A673 (cell line): Measurements from ENCODE around the gene TCF7L1. TPM values are rescaled to one million over a fixed set of nuclear protein-coding genes. Genes with fewer than 3 reads are reported as not detected.

Experiments used
- BruUV-seq: library from RNA; stranded (reverse); fragments of 400-500 nt; replicated peaks from 2 replicates; lab custom pipeline; 2021; lab: Mats Ljungman, UMichigan
- CTCF ChIA-PET: fragments of 300-600 bp; sonication (Branson Sonifier 250); formaldehyde crosslinking; loops from one replicate; lab custom pipeline; 2022; ENCODE audit warnings: antibody characterized with exemption; lab: Charles Lee
- POLR2A ChIA-PET: fragments of 300-600 bp; sonication (Branson Sonifier 250); formaldehyde crosslinking; loops from one replicate; lab custom pipeline; 2022; ENCODE audit warnings: antibody characterized with exemption; ENCODE audit not compliant: low non-redundant PET; lab: Charles Lee
- DNase-seq: peaks from one replicate; pipeline ENCODE4 v3.0.0-alpha.2; 2015; ENCODE audit warnings: low spot score
- H3K27ac ChIP-seq: fragments of 200-600 bp; sonication (generic); 2 replicates; pipeline ENCODE4 v1.5.1; 2016; ENCODE audit warnings: mixed run types, low read depth, mild to moderate bottlenecking, mixed read lengths, antibody characterized with exemption, low read length; ENCODE audit not compliant: poor library complexity, severe bottlenecking
- H3K27me3 ChIP-seq: fragments of 200-600 bp; sonication (generic); replicated peaks from 2 replicates; pipeline ENCODE4 v1.6.1; 2017; ENCODE audit warnings: mixed run types, low read depth, mild to moderate bottlenecking, mixed read lengths, antibody characterized with exemption, low read length; ENCODE audit not compliant: insufficient read depth, poor library complexity
- H3K36me3 ChIP-seq: fragments of 200-600 bp; sonication (generic); 2 replicates; pipeline ENCODE4 v1.6.1; 2016; ENCODE audit warnings: mixed run types, mild to moderate bottlenecking, mixed read lengths, antibody characterized with exemption, low read length; ENCODE audit not compliant: insufficient read depth, poor library complexity, severe bottlenecking
- H3K4me1 ChIP-seq: fragments of 200-600 bp; sonication (generic); 2 replicates; pipeline ENCODE4 v1.6.1; 2017; ENCODE audit warnings: mixed run types, mild to moderate bottlenecking, mixed read lengths, antibody characterized with exemption, low read length; ENCODE audit not compliant: insufficient read depth, poor library complexity, severe bottlenecking
- H3K4me3 ChIP-seq: fragments of 200-600 bp; sonication (generic); 2 replicates; pipeline ENCODE4 v1.5.1; 2016; ENCODE audit warnings: low read depth, mixed run types, mild to moderate bottlenecking, mixed read lengths, low read length; ENCODE audit not compliant: poor library complexity, severe bottlenecking
- H3K9me3 ChIP-seq: fragments of 200-600 bp; sonication (generic); 2 replicates; pipeline ENCODE4 v1.6.1; 2016; ENCODE audit warnings: mixed run types, low read depth, mild to moderate bottlenecking, mixed read lengths, antibody characterized with exemption, low read length; ENCODE audit not compliant: poor library complexity, severe bottlenecking
- EZH2 ChIP-seq: fragments of 200-600 bp; sonication (generic); IDR thresholded peaks from 2 replicates; pipeline ENCODE4 v1.6.1; 2017; ENCODE audit warnings: borderline replicate concordance, low read depth, mild to moderate bottlenecking, mixed read lengths, antibody characterized with exemption, low read length; ENCODE audit not compliant: poor library complexity, severe bottlenecking
- intact Hi-C: fragments of 100-400 bp; cut with micrococcal nuclease; formaldehyde crosslinking; loops from one replicate; pipeline ENCODE4 v1.10.0; 2022; ENCODE audit not compliant: unreplicated experiment
- total RNA-seq: library from RNA; stranded (reverse); gene quantifications from 2 replicates; pipeline ENCODE4 v1.2.3, GENCODE V29; 2021
- TF ChIP-seq, protein P1 (sequence below): fragments of 300-800, 200-600 bp; sonication (generic); conservative IDR thresholded peaks from 2 replicates; pipeline ENCODE4 v1.5.1; 2017; ENCODE audit warnings: low read depth, mild to moderate bottlenecking, antibody characterized with exemption, low read length, moderate library complexity, mixed read lengths

TCF7L1 gene
- total RNA-seq, 1 experiment from 2014 or later, result 21.9 TPM

DNA sequence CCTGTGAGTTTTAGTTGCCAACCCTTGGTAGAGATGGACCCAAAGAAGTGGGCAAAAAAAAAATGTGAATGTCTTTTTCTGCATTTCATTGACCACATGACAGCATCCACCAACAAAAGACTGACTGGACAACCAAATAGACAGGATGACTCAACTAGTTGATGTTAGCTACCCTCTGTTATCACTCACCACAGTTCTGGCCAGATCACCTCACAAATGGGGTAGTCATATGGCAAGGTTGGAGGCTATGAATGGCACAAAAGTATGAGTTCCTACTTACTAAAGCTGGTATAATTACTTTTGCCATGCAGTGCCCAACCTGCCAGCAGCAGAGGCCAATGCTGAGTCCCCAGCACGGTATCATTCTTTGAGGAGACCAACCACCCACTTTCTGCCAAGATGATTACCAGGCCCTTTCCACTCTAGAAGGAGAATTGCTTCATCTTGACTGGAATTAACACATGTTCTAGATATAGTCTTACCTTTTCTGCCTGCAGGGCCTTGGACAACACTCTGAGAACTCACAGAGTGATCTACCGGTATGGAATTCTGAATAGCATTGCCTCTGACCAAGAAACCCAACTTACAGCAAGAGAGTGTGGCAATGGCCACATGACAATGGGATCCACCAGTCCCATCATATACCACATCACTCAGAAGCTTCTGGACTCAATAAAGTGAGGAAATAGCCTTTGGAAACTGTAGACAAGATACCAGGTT lies 20.1 kb upstream of the TCF7L1 start:
- DNase-seq, result no peak

DNA sequence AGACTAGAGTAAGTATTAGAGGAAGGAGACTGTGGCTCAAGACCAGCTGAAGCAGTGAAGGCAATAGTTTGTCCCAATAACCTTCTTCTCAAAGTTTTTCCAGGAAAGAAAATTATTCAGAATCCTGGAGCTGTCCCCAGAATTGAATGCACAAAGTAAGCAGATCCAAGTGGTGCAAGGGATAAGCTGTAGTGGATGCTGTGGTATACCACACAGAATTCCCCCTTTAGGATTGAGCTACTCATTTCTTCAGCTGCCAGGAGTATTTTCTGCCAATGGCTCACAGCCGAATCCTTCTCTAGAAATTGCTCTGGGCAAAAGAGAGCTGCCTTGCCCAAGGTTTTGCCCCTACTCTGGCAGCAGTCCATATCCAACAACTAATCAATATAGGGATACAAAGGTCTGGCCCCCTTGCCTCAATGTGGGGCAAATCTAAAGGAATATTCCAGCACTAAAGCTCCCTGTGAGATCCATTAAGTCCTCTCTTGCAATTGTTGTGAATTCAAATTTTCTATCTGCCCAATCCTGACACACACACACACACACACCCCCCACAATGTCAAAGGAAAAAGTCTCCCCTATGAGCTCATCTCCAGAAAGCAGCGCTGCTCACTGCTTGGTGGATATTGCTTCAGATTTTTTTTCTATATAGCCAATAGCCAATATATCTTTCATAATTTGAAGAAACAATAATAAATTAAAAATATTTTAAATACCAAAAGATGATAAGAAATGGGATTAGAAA lies 18.4 kb upstream of the TCF7L1 start:
- no TSS peak for BruUV-seq
- ChIA-PET CTCF (interaction anchor here (0.7 kb wide), 1 partner anchor 155 kb away, joined by 4 read pairs; no protein-coding TSS in a partner anchor), POLR2A (no interaction called here)

More for the DNA sequence above, 20.1 kb upstream of the TCF7L1 start:
- intact Hi-C loops, result no loop called here
- ChIA-PET CTCF (no interaction called here), POLR2A (no interaction called here)
- Histone ChIP-seq H3K4me1 (no peaks in the 10 kb centered on the region), H3K4me3 (no peak overlapping the region), H3K27me3 (no peaks in the 10 kb centered on the region), H3K36me3 (no peaks in the 10 kb centered on the region), H3K9me3 (no peaks in the 10 kb centered on the region), H3K27ac (no peak overlapping the region)
- no TSS peak for BruUV-seq
- TF ChIP-seq, protein P1, sequence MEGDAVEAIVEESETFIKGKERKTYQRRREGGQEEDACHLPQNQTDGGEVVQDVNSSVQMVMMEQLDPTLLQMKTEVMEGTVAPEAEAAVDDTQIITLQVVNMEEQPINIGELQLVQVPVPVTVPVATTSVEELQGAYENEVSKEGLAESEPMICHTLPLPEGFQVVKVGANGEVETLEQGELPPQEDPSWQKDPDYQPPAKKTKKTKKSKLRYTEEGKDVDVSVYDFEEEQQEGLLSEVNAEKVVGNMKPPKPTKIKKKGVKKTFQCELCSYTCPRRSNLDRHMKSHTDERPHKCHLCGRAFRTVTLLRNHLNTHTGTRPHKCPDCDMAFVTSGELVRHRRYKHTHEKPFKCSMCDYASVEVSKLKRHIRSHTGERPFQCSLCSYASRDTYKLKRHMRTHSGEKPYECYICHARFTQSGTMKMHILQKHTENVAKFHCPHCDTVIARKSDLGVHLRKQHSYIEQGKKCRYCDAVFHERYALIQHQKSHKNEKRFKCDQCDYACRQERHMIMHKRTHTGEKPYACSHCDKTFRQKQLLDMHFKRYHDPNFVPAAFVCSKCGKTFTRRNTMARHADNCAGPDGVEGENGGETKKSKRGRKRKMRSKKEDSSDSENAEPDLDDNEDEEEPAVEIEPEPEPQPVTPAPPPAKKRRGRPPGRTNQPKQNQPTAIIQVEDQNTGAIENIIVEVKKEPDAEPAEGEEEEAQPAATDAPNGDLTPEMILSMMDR, result no peak
- TF ChIP-seq EZH2, result no peak

DNA sequence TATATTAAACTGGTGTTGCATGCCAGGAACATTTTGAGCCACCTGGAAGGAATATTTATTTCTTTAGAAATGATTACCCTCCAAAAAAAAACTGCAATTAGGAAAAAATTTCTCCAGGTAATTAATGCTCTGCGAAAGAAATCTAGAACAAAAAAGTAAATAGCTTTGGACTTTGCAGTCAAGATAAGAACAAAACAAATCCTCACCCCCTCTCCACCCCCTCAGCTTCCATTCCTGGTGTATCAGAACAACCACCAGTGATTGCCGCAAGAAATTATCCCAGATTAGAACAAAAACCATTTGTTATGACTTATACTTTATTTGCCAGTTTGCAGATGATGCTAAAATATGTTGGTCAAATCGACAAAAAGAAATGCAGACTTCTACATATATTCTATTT lies 17.0 kb upstream of the TCF7L1 start:
- H3K36me3 ChIP-seq, result no peaks in the 10 kb centered on the region
- no peak overlapping the region for H3K4me3 ChIP-seq
- H3K9me3 ChIP-seq, result no peaks in the 10 kb centered on the region
- intact Hi-C loops, result no loop called here
- H3K4me1 ChIP-seq, result no peaks in the 10 kb centered on the region
- ChIA-PET CTCF (no interaction called here), POLR2A (no interaction called here)
- TF ChIP-seq EZH2, result no peak
- TF ChIP-seq, protein P1, result no peak
- no peak overlapping the region for H3K27ac ChIP-seq
- DNase-seq, result no peak
- no TSS peak for BruUV-seq
- no peaks in the 10 kb centered on the region for H3K27me3 ChIP-seq

More for the DNA sequence above, 18.4 kb upstream of the TCF7L1 start:
- no peaks in the 10 kb centered on the region for H3K9me3 ChIP-seq
- TF ChIP-seq, protein P1, result no peak
- TF ChIP-seq EZH2, result no peak
- H3K27ac ChIP-seq, result no peak overlapping the region
- intact Hi-C loops, result no loop called here
- H3K27me3 ChIP-seq, result no peaks in the 10 kb centered on the region
- DNase-seq, result no peak
- no peaks in the 10 kb centered on the region for H3K4me1 ChIP-seq
- H3K36me3 ChIP-seq, result no peaks in the 10 kb centered on the region
- no peak overlapping the region for H3K4me3 ChIP-seq
